Mesenchymal stem cell (in vitro differentiated cells and primary cell): Measurements from ENCODE around the gene ATP6V0D1.
"Not testable (repeated sequence)": the region's sequence is repeated elsewhere in the genome, so short reads cannot be mapped to it uniquely, and the experiment has no call there.

Experiments
- DNase-seq: peaks from one replicate; pipeline ENCODE4 v3.0.0-alpha.2; 2013
- H2AFZ ChIP-seq: one replicate; pipeline ENCODE4 v1.6.1; 2013; ENCODE audit warnings: low read depth, mild to moderate bottlenecking, control low read depth, inconsistent platforms, low read length, moderate library complexity
- H2AK5ac ChIP-seq: 2 replicates; pipeline ENCODE4 v1.6.1; 2013; ENCODE audit warnings: low read length, moderate library complexity, mild to moderate bottlenecking, inconsistent platforms; ENCODE audit not compliant: severe bottlenecking
- H2BK120ac ChIP-seq: one replicate; pipeline ENCODE4 v1.6.1; 2013; ENCODE audit warnings: low read depth, mild to moderate bottlenecking, inconsistent platforms, low read length, moderate library complexity
- H2BK12ac ChIP-seq, 2 experiments: one replicate each; pipeline ENCODE4 v1.6.1; 2013; ENCODE audit warnings: inconsistent platforms in 2 of 2, low read length in 2 of 2, mild to moderate bottlenecking in 2 of 2, moderate library complexity in 2 of 2, control low read depth in 1 of 2
- H2BK15ac ChIP-seq: one replicate; pipeline ENCODE4 v1.6.1; 2013; ENCODE audit warnings: mild to moderate bottlenecking, low read depth, inconsistent platforms; ENCODE audit not compliant: poor library complexity, severe bottlenecking
- H2BK5ac ChIP-seq: 2 replicates; pipeline ENCODE4 v1.6.1; 2013; ENCODE audit warnings: low read depth, mild to moderate bottlenecking, low read length, control low read depth, inconsistent platforms; ENCODE audit not compliant: poor library complexity, severe bottlenecking
- H3K14ac ChIP-seq, 2 experiments: one replicate each; pipeline ENCODE4 v1.6.1; 2013; ENCODE audit warnings: inconsistent platforms in 2 of 2, low read length in 2 of 2, control low read depth in 1 of 2, mild to moderate bottlenecking in 1 of 2, moderate library complexity in 1 of 2
- H3K18ac ChIP-seq, 2 experiments: one replicate each; pipeline ENCODE4 v1.6.1; 2013; ENCODE audit warnings: inconsistent platforms in 2 of 2, low read length in 2 of 2, control low read depth in 1 of 2, low read depth in 1 of 2, mild to moderate bottlenecking in 1 of 2
- H3K23ac ChIP-seq, 2 experiments: one replicate each; pipeline ENCODE4 v1.6.1; 2013; ENCODE audit warnings: inconsistent platforms in 2 of 2, low read length in 2 of 2, mild to moderate bottlenecking in 2 of 2, moderate library complexity in 2 of 2, control low read depth in 1 of 2
- H3K27ac ChIP-seq: 2 replicates; pipeline ENCODE4 v1.5.1; 2013; ENCODE audit warnings: mild to moderate bottlenecking, moderate library complexity, low read length, control low read depth, inconsistent platforms; ENCODE audit not compliant: poor library complexity, severe bottlenecking
- H3K27me3 ChIP-seq, 2 experiments: 2 replicates each; pipeline versions ENCODE4 v1.6.1 to v1.7.0; 2013; ENCODE audit warnings: low read length in 2 of 2, mild to moderate bottlenecking in 2 of 2, moderate library complexity in 2 of 2, control low read depth in 1 of 2, inconsistent platforms in 1 of 2; ENCODE audit not compliant: control insufficient read depth in 1 of 2, insufficient read depth in 1 of 2
- H3K36me3 ChIP-seq, 2 experiments: 2 replicates each; pipeline versions ENCODE4 v1.6.1 to v1.7.0; 2013; ENCODE audit warnings: low read length in 2 of 2, control low read depth in 1 of 2, inconsistent platforms in 1 of 2, low read depth in 1 of 2, mild to moderate bottlenecking in 1 of 2; ENCODE audit not compliant: insufficient read depth in 2 of 2, control insufficient read depth in 1 of 2
- H3K4ac ChIP-seq, 2 experiments: one replicate each; pipeline ENCODE4 v1.6.1; 2013; ENCODE audit warnings: inconsistent platforms in 2 of 2, low read length in 2 of 2, mild to moderate bottlenecking in 2 of 2, moderate library complexity in 2 of 2, control low read depth in 1 of 2, low read depth in 1 of 2
- H3K4me1 ChIP-seq: 2 replicates; pipeline ENCODE4 v1.6.1; 2013; ENCODE audit warnings: low read depth, low read length, control low read depth; ENCODE audit not compliant: control insufficient read depth, insufficient read depth
- H3K4me2 ChIP-seq: 2 replicates; pipeline ENCODE4 v1.6.1; 2013; ENCODE audit warnings: low read length, mild to moderate bottlenecking, inconsistent platforms; ENCODE audit not compliant: poor library complexity, severe bottlenecking
- H3K4me3 ChIP-seq, 2 experiments: 2 replicates each; pipeline versions ENCODE4 v1.5.1 to v1.7.0; 2013; ENCODE audit warnings: low read length in 2 of 2, mild to moderate bottlenecking in 2 of 2, control low read depth in 1 of 2, low read depth in 1 of 2; ENCODE audit not compliant: insufficient read depth in 1 of 2
- H3K79me1 ChIP-seq: replicated peaks from 2 replicates; pipeline ENCODE4 v1.6.1; 2013; ENCODE audit warnings: mild to moderate bottlenecking, control low read depth, low read length, inconsistent platforms; ENCODE audit not compliant: poor library complexity, severe bottlenecking
- H3K9ac ChIP-seq: 2 replicates; pipeline ENCODE4 v1.7.0; 2013; ENCODE audit warnings: mild to moderate bottlenecking, low read length, moderate library complexity
- H3K9me3 ChIP-seq: 2 replicates; pipeline ENCODE4 v1.7.0; 2013; ENCODE audit warnings: mild to moderate bottlenecking, low read length; ENCODE audit not compliant: control insufficient read depth
- H4K8ac ChIP-seq: one replicate; pipeline ENCODE4 v1.6.1; 2013; ENCODE audit warnings: inconsistent platforms, mild to moderate bottlenecking, low read length, moderate library complexity
- H4K91ac ChIP-seq: one replicate; pipeline ENCODE4 v1.6.1; 2013; ENCODE audit warnings: mild to moderate bottlenecking, low read length, inconsistent platforms
- WGBS: methylation state at CpG from one replicate; pipeline ENCODE4 v1.1.7; 2013; ENCODE audit warnings: mixed read lengths; 5-methylcytosine and 5-hydroxymethylcytosine counted together

The ATP6V0D1 gene

GRCh38 chr16:67513892-67514291 lies 32.9 kb upstream of the ATP6V0D1 start:
- not testable (repeated sequence) for H2BK15ac ChIP-seq, H4K8ac ChIP-seq, H2AFZ ChIP-seq, H3K9me3 ChIP-seq, H3K27ac ChIP-seq, H2BK120ac ChIP-seq, H3K4me3 ChIP-seq, H3K9ac ChIP-seq, H2BK12ac ChIP-seq, H3K36me3 ChIP-seq, H3K79me1 ChIP-seq, H3K27me3 ChIP-seq, H3K14ac ChIP-seq, H4K91ac ChIP-seq, H3K4me2 ChIP-seq, H2AK5ac ChIP-seq, H3K4ac ChIP-seq, H2BK5ac ChIP-seq, H3K23ac ChIP-seq, DNase-seq, H3K18ac ChIP-seq
- peaks cover 22% of the 10 kb centered on the region for H3K4me1 ChIP-seq
- 100% methylated on average over 1 of the region's 1 CpG for WGBS

- H3K14ac ChIP-seq: no peak overlapping the region
- no peak overlapping the region for H4K8ac ChIP-seq
- H2BK120ac ChIP-seq: no peak overlapping the region
- WGBS: 81% methylated on average over 4 of the region's 4 CpGs
- DNase-seq: no peak
- H3K18ac ChIP-seq: no peak overlapping the region
- H3K9me3 ChIP-seq: no peaks in the 10 kb centered on the region
- no peak overlapping the region for H3K9ac ChIP-seq
- H2BK5ac ChIP-seq: no peak overlapping the region
- no peak overlapping the region for H2AK5ac ChIP-seq
- H3K79me1 ChIP-seq: no peaks in the 10 kb centered on the region
- H2BK15ac ChIP-seq: no peak overlapping the region
- no peak overlapping the region for H4K91ac ChIP-seq
- no peak overlapping the region for H2AFZ ChIP-seq
- H3K27ac ChIP-seq: no peak overlapping the region
- H2BK12ac ChIP-seq: no peak overlapping the region
- H3K36me3 ChIP-seq: no peaks in the 10 kb centered on the region
- no peak overlapping the region for H3K4me3 ChIP-seq
- H3K4ac ChIP-seq: no peak overlapping the region
- peaks cover 2% of the 10 kb centered on the region for H3K4me1 ChIP-seq
- no peak overlapping the region for H3K4me2 ChIP-seq
- no peak overlapping the region for H3K23ac ChIP-seq
- no peaks in the 10 kb centered on the region for H3K27me3 ChIP-seq
Measured at GRCh38 chr16:67509016-67509415, 28.1 kb upstream of the ATP6V0D1 start.

- Histone ChIP-seq H3K4ac (no peak overlapping the region), H2AK5ac (no peak overlapping the region), H2AFZ (no peak overlapping the region), H3K9me3 (no peaks in the 10 kb centered on the region), H3K27ac (no peak overlapping the region), H3K23ac (no peak overlapping the region), H3K4me1 (peaks cover 4% of the 10 kb centered on the region), H2BK12ac (no peak overlapping the region), H3K14ac (no peak overlapping the region), H3K79me1 (no peaks in the 10 kb centered on the region), H3K36me3 (no peaks in the 10 kb centered on the region), H2BK5ac (no peak overlapping the region), H3K4me2 (no peak overlapping the region), H3K9ac (no peak overlapping the region), H3K4me3 (no peak overlapping the region), H3K27me3 (no peaks in the 10 kb centered on the region), H4K8ac (no peak overlapping the region), H4K91ac (no peak overlapping the region), H3K18ac (no peak overlapping the region), H2BK15ac (no peak overlapping the region), H2BK120ac (no peak overlapping the region)
- DNase-seq: no peak
- 72% methylated on average over 5 of the region's 8 CpGs for WGBS
Measured at GRCh38 chr16:67506468-67506867, 25.5 kb upstream of the ATP6V0D1 start.

DNA sequence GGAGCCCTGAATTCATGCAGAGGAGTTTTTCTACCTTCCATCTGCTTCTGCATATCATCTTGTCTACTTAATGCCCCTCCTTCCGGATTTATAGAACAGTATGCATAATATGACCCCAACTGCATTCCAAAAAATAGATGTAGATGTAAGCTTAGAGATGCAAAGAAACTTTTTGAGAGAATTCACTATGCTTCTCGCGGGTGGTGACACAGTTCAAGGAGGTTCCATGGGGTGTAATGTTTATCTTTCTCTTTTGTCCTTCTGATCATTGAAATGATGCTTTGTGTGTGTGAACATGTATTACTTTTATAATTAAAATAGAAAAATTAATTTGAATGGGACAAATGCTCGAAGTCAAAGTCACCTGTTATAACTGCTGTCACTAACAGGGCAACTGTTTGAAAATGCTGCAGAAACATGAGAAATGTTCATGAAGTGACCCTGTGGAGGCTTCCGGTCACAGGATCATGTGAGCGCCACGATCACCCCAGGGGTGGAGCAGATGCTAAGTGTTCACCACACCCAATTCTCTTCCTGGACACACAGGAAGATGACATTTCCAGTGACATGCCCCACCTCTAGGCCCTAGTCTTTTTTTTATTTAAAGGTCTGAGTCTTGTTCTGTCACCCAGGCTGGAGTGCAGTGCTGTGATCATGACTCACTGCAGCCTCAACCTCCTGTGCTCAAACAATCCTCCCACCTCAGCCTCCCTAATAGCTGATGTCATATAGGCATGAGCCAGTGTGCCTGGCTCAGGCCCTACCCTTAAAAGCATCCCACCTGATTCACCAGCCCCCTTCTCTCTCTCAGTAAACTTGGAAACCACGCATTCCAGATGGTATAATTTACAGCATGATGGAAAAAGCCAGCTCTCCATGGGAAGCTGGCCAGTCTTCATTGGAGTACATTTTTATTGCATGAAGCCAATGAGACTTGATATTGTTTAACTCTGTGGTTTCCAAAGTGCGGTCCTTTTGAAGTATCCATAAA lies 23.4 kb upstream of the ATP6V0D1 start:
- Histone ChIP-seq H4K91ac (no peak overlapping the region), H2AK5ac (no peak overlapping the region), H3K79me1 (no peaks in the 10 kb centered on the region), H3K4me1 (peaks cover 4% of the 10 kb centered on the region), H3K4me2 (no peak overlapping the region), H2BK120ac (no peak overlapping the region), H2BK12ac (no peak overlapping the region), H3K23ac (no peak overlapping the region), H3K4me3 (no peak overlapping the region), H3K27ac (no peak overlapping the region), H3K4ac (no peak overlapping the region), H4K8ac (peak overlapping the region; percentile 31), H2BK5ac (no peak overlapping the region), H3K9ac (peak overlapping the region; percentile 3), H3K27me3 (no peaks in the 10 kb centered on the region), H3K36me3 (no peaks in the 10 kb centered on the region), H3K9me3 (no peaks in the 10 kb centered on the region), H3K18ac (no peak overlapping the region), H2AFZ (no peak overlapping the region), H2BK15ac (no peak overlapping the region), H3K14ac (no peak overlapping the region)
- no peak for DNase-seq
- WGBS: 87% methylated on average over 8 of the region's 9 CpGs
